Fibroblast of lung (primary cell): Measurements from ENCODE around the gene FBXL17.

Source experiments
- EZH2 ChIP-seq: IDR thresholded peaks from 2 replicates; pipeline ENCODE4 v1.5.1; 2012; ENCODE audit warnings: low read length, control low read depth, mild to moderate bottlenecking; ENCODE audit errors: missing control alignments
- TF ChIP-seq, protein P1 (sequence below), 2 donors: IDR thresholded peaks in 1 of 2; conservative IDR thresholded peaks in 1 of 2; 1 replicate in 1 of 2; 2 replicates in 1 of 2; pipeline ENCODE4 v1.5.1; 2011 to 2012; ENCODE audit warnings: low read length in 2 of 2, control low read depth in 1 of 2, inconsistent platforms in 1 of 2, low read depth in 1 of 2, mild to moderate bottlenecking in 1 of 2

DNA sequence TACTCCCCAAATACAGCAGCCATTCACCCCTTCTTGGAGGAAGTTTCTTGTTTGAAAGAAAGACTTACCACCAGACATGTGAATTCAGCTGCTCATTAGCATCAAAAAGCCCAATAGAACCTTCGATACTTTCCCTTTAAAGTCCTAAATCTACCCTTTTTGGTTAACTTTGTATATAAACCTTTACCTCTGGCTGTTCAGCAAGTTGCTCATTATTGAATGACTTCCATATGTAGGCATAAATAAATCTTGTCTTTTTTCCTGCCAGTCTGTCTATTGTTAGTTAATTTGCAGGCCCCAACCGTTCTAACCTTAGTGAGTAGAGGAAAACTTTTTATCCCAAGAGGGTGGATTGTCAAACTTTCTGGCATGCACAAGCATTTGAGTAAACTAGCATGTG, 27.9 kb upstream of the FBXL17 start:
- TF ChIP-seq, protein P1, sequence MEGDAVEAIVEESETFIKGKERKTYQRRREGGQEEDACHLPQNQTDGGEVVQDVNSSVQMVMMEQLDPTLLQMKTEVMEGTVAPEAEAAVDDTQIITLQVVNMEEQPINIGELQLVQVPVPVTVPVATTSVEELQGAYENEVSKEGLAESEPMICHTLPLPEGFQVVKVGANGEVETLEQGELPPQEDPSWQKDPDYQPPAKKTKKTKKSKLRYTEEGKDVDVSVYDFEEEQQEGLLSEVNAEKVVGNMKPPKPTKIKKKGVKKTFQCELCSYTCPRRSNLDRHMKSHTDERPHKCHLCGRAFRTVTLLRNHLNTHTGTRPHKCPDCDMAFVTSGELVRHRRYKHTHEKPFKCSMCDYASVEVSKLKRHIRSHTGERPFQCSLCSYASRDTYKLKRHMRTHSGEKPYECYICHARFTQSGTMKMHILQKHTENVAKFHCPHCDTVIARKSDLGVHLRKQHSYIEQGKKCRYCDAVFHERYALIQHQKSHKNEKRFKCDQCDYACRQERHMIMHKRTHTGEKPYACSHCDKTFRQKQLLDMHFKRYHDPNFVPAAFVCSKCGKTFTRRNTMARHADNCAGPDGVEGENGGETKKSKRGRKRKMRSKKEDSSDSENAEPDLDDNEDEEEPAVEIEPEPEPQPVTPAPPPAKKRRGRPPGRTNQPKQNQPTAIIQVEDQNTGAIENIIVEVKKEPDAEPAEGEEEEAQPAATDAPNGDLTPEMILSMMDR (conservative IDR thresholded peaks at IDR 0.05 in 1 of 2, IDR thresholded peaks at IDR 0.05 in 1 of 2; ENCODE audit: low read depth in 1 of 2, low read length in 2 of 2): no peak
- TF ChIP-seq EZH2: no peak
